Measurements from ENCODE around the gene TMEM267.
"Not testable (repeated sequence)": the region's sequence is repeated elsewhere in the genome, so short reads cannot be mapped to it uniquely, and the experiment has no call there.

The TMEM267 gene

DNA sequence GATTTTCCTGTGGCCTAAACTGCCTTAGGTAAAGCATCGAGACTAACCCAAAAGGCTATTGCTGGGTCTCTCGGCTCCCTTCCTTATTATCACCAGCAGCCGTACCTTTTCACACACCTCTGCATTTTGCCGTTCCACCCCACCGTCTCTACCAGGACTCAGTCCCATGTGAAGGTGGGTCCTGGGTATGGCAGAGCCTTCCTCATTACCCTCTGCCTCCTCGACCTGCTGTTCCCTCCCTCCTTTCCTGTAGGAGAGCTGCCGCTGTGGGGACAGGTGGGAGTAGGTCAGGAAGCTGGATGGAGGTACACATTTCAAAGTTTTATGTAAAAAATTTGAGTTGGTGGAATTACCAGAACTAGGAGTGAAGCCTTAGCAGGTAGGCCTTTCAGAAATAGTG lies 73.3 kb downstream of the TMEM267 start:
- TF ChIP-seq, protein P1, sequence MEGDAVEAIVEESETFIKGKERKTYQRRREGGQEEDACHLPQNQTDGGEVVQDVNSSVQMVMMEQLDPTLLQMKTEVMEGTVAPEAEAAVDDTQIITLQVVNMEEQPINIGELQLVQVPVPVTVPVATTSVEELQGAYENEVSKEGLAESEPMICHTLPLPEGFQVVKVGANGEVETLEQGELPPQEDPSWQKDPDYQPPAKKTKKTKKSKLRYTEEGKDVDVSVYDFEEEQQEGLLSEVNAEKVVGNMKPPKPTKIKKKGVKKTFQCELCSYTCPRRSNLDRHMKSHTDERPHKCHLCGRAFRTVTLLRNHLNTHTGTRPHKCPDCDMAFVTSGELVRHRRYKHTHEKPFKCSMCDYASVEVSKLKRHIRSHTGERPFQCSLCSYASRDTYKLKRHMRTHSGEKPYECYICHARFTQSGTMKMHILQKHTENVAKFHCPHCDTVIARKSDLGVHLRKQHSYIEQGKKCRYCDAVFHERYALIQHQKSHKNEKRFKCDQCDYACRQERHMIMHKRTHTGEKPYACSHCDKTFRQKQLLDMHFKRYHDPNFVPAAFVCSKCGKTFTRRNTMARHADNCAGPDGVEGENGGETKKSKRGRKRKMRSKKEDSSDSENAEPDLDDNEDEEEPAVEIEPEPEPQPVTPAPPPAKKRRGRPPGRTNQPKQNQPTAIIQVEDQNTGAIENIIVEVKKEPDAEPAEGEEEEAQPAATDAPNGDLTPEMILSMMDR (IDR thresholded peaks at IDR 0.05; ENCODE audit: insufficient read depth, low read depth, low read length, missing control alignments) = no peak
- DNase-seq (ENCODE audit: low read depth) = no peak
- H3K4me3 ChIP-seq (ENCODE audit: low read length) = no peak overlapping the region

DNA sequence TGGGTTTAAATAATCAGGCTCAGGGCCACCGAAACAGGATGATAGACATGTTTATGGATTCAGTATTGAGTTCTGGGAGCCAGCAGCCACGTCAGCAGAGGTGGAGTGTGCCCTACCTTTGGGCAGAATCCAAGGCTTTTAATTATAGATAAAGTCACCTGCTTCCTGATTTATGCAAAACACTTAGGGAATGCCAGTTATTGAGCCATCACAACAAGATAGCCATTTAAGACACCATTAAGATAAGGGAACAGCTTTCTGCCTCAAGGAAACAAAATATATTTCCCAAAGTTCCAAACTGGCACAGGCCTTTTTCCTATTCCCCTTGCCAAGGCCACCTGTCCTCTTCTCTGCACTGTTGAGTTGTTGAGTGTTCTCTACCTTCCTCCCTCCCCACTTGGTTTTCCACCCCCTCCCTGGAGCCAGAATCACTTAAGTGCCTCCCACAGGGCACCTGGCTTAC lies 73.8 kb downstream of the TMEM267 start:
- H3K4me3 ChIP-seq (ENCODE audit: low read length) = no peak overlapping the region
- no peak for DNase-seq (ENCODE audit: low read depth)
- TF ChIP-seq, protein P1 (IDR thresholded peaks at IDR 0.05; ENCODE audit: insufficient read depth, low read depth, low read length, missing control alignments) = no peak

DNA sequence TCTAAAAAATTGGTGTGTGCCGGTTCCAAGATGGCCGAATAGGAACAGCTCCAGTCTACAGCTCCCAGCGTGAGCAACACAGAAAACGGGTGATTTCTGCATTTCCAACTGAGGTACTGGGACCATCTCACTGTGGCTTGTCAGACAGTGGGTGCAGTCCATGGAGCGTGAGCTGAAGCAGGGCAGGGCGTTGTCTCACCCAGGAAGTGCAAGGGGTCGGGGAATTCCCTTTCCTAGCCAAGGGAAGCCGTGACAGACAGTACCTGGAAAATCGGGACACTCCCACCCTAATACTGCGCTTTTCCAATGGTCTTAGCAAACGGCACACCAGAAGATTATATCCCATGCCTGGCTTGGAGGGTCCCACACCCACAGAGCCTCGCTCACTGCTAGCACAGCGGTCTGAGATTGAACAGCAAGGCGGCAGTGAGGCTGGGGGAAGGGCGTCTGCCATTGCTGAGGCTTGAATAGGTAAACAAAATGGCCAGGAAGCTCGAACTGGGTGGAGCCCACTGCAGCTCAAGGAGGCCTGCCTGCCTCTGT lies 81.1 kb downstream of the TMEM267 start:
- H3K4me3 ChIP-seq (ENCODE audit: low read length); DNase-seq (ENCODE audit: low read depth): not testable (repeated sequence)

DNA sequence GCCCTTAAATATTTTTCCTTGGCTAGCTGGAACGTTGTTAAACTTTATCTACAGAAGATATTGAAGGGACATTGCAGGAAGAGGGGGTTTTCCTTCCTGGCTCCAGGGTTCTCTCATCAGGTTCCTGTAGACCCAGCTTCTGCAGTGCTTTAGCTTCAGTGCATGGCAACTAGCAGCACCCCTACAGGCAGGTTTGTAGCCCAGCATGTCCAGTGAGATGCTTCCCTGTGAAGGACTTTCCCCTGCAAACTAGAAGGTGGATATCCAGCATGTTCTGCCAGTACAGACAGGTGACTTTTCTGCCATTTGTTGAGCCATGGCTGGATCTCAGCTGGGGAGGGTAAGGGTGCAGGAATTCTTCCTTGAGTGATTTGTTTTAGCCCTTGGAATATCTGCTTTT lies 81.8 kb downstream of the TMEM267 start:
- TF ChIP-seq, protein P1 (IDR thresholded peaks at IDR 0.05; ENCODE audit: insufficient read depth, low read depth, low read length, missing control alignments) = peak; percentile 34
- H3K4me3 ChIP-seq (ENCODE audit: low read length) = no peak overlapping the region
- DNase-seq (ENCODE audit: low read depth) = no peak

DNA sequence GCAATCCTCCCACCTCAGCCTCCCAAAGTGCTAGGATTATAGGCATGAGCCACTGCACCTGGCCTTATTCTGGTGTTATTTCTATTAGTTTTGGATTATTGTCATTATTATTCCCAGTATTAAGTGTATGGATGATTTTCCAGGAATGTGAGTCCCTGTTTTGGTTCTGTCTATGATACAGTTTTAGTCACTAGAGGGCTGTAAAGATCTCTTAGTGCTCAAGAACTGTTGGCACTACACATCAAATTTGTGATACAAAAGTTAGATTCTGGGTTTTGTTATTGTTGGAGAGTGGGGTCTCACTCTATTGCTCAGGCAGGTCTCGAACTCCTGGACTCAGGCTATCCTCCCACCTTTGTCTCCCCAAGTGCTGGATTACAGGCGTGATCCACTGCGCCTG lies 83.6 kb downstream of the TMEM267 start:
- peak; percentile 43 for DNase-seq (ENCODE audit: low read depth)
- no peak overlapping the region for H3K4me3 ChIP-seq (ENCODE audit: low read length)
- TF ChIP-seq, protein P1 (IDR thresholded peaks at IDR 0.05; ENCODE audit: insufficient read depth, low read depth, low read length, missing control alignments) = peak; percentile 45

DNA sequence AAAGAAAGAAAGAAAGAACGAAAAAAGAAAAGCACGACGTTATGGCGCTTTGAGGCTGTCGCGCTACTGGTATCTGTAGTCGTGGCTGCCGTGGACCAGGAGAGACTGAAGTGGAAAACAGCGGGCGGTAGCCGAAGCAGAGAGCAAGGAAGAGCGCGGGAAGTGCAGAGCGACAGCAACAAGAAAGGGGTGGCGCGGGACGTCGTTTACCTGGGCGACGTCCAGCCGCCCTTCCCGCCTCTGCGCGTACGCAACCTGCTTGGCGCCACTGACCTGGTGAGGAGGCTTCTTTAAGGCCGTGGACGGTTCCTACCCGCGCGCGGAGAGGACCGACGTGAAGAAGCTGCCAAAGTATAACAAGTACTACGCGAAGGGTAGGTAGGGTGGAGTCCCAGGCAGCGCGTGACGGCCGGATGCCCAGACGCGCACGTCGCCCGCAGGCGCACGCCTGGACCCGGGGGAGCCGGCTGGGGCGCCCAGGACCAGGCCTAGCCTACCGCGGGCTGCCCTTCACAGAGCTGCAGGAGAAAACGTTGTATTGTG lies 86.8 kb downstream of the TMEM267 start:
- peak; percentile 62 for DNase-seq (ENCODE audit: low read depth)
- H3K4me3 ChIP-seq (ENCODE audit: low read length) = peak overlapping the region; percentile 54
- TF ChIP-seq, protein P1 (IDR thresholded peaks at IDR 0.05; ENCODE audit: insufficient read depth, low read depth, low read length, missing control alignments) = no peak
